Measurements from ENCODE around the gene NCEH1. TPM values are rescaled to one million over a fixed set of nuclear protein-coding genes. Genes with fewer than 3 reads are reported as not detected.

NCEH1 gene
- total and polyA plus RNA-seq, 2 of the 4 experiments (the other 2 are of a cell fraction), result 22.3 to 23.3 TPM

DNA sequence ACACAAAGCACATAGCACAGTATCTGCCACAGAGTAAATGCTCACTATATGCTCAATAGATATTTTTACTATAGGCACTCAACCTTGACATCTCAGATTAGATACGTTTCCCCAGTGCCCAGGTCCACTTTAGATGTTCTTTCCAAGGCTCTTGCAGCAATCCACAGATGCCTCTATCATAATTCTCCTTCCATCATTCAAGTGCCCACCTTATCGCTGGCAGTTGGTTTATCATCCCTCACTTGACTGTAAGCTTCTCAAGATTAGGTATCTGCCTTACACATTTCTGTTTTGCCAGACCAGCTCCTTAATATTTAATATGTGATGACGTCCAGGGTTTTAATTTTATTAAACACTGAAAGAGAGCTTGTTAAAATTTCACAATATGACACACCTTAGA is 8.6 kb downstream of the NCEH1 start:
- no peak overlapping the region for H3K14ac ChIP-seq (replicated peaks; ENCODE audit: low read depth, low read length)
- BruUV-seq (replicated peaks), result no TSS peak
- H3K9me1 ChIP-seq (ENCODE audit: insufficient read depth, low read length), result peaks cover 19% of the 10 kb centered on the region; the same call in 1 of the 2 replicates
- 0 out of 2 replicates have a peak, but pooled peaks cover 2% of the 10 kb centered on the region for H3K4me1 ChIP-seq (ENCODE audit: control insufficient read depth, insufficient read depth, low read length)
- no peak overlapping the region for H2BK5ac ChIP-seq (ENCODE audit: low read depth, low read length, poor library complexity, severe bottlenecking)
- no peak overlapping the region for H3K18ac ChIP-seq (ENCODE audit: low read depth, low read length)
- dilution Hi-C loops (cut with HindIII; ENCODE audit: low sequenced_read_pairs, unreplicated experiment), result no loop called here
- in situ Hi-C loops (cut with MboI; ENCODE audit: low sequenced_read_pairs), result no loop called here
- H3K4me3 ChIP-seq (ENCODE audit: insufficient read depth, low read depth, low read length), result no peak overlapping the region
- H3K36me3 ChIP-seq (ENCODE audit: control insufficient read depth, insufficient read depth, low read length), result no peaks in the 10 kb centered on the region
- CTCF ChIA-PET, result no interaction called here
- no peak overlapping the region for H4K5ac ChIP-seq (ENCODE audit: low read depth, low read length)
- no peak overlapping the region for H2BK20ac ChIP-seq (ENCODE audit: low read depth, low read length)
- ATAC-seq (ENCODE audit: low read depth) (no peak), DNase-seq (no peak)
- H4K91ac ChIP-seq (ENCODE audit: insufficient read depth, low read depth, low read length), result no peak overlapping the region
- no peak overlapping the region for H2AFZ ChIP-seq (replicated peaks; ENCODE audit: low read length, poor library complexity)
- H3K9ac ChIP-seq (ENCODE audit: low read depth, low read length), result no peak overlapping the region
- no peak overlapping the region for H3K4me2 ChIP-seq (ENCODE audit: low read depth, low read length)
- intact Hi-C loops (cut with micrococcal nuclease), result no loop called here
- H3K79me1 ChIP-seq (ENCODE audit: low read depth in 1 of 2, low read length in 2 of 2), result peaks cover 41 to 59% of the 10 kb centered on the region in 2 experiments
- H3K9me3 ChIP-seq (ENCODE audit: control insufficient read depth, insufficient read depth, low read length), result no peaks in the 10 kb centered on the region
- no peak overlapping the region for H2BK120ac ChIP-seq (ENCODE audit: low read depth, low read length)
- H2AK5ac ChIP-seq (ENCODE audit: low read depth, low read length), result no peak overlapping the region
- H4K20me1 ChIP-seq (ENCODE audit: insufficient read depth, low read length), result peaks cover 9% of the 10 kb centered on the region
- POLR2A ChIA-PET (ENCODE audit: unreplicated experiment), result no interaction called here
- no peak overlapping the region for H3K56ac ChIP-seq (ENCODE audit: extremely low read depth, insufficient read depth, low read length)
- H2AK9ac ChIP-seq (replicated peaks; ENCODE audit: low read depth, low read length, poor library complexity), result no peak overlapping the region
- H3K23ac ChIP-seq (ENCODE audit: low read depth, low read length), result no peak overlapping the region
- no peak overlapping the region for H3K27ac ChIP-seq (ENCODE audit: insufficient read depth, low read length)
- TF ChIP-seq, protein P1, sequence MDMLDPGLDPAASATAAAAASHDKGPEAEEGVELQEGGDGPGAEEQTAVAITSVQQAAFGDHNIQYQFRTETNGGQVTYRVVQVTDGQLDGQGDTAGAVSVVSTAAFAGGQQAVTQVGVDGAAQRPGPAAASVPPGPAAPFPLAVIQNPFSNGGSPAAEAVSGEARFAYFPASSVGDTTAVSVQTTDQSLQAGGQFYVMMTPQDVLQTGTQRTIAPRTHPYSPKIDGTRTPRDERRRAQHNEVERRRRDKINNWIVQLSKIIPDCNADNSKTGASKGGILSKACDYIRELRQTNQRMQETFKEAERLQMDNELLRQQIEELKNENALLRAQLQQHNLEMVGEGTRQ (IDR thresholded peaks at IDR 0.05; ENCODE audit: low read depth, low read length), result no peak
- no peak for TF ChIP-seq ELK1 (IDR thresholded peaks at IDR 0.05; ENCODE audit: borderline replicate concordance, low read depth, low read length)
- TF ChIP-seq CEBPB (IDR thresholded peaks at IDR 0.05; ENCODE audit: low read depth, low read length), result no peak
- no peak for TF ChIP-seq NFE2L2 (IDR thresholded peaks at IDR 0.05; ENCODE audit: low read depth, low read length)
- no peak for TF ChIP-seq RCOR1 (IDR thresholded peaks at IDR 0.05; ENCODE audit: insufficient replicate concordance, low read length)
- TF ChIP-seq BHLHE40 (IDR thresholded peaks at IDR 0.05; ENCODE audit: low read depth, low read length), result no peak
- no peak overlapping the region for H3K4ac ChIP-seq (ENCODE audit: low read depth, low read length)
- H4K8ac ChIP-seq (ENCODE audit: low read depth in 2 of 2, low read length in 2 of 2), result no peak overlapping the region
- H3K27me3 ChIP-seq (ENCODE audit: control insufficient read depth, insufficient read depth, low read length), result no peaks in the 10 kb centered on the region
- H2BK15ac ChIP-seq (ENCODE audit: low read depth, low read length), result no peak overlapping the region
- WGBS, 2 experiments (ENCODE audit: extremely low coverage in 2 of 2, insufficient read length in 1 of 2), result 83% methylated on average over 1 of the region's 3 CpGs; no CpG with 5 or more reads in 1 of the 2 experiments

Data from IMR-90 (cell line).